ENCODE results near the gene EXOC6B. TPM values are rescaled to one million over a fixed set of nuclear protein-coding genes. Genes with fewer than 3 reads are reported as not detected.

The EXOC6B gene
- total RNA-seq, 4 donors from 2014 or later = 14.6 to 49.6 (median 19.3) TPM

- Histone ChIP-seq H3K36me3 (no peaks in the 10 kb centered on the region), H3K9me3 (no peaks in the 10 kb centered on the region), H3K4me3 (no peak overlapping the region), H3K27ac (no peak overlapping the region), H3K27me3 (no peaks in the 10 kb centered on the region), H3K4me1 (no peaks in the 10 kb centered on the region)
- DNase-seq (no peak), ATAC-seq (no peak)
- in situ Hi-C loops (cut with MboI; ENCODE audit: low sequenced_read_pairs in 4 of 4) = no loop called here
- no peak for TF ChIP-seq CTCF (IDR thresholded peaks at IDR 0.05 in 4 of 5, conservative IDR thresholded peaks at IDR 0.05 in 1 of 5)
- TF ChIP-seq POLR2A (IDR thresholded peaks at IDR 0.05) = no peak
- intact Hi-C loops (cut with DNase I; ENCODE audit: low total_unique reads) = no loop called here
Observed at GRCh38 chr2:72483346-72483745, 342.5 kb downstream of the EXOC6B start.

GRCh38 chr2:72475246-72475645 is 350.6 kb downstream of the EXOC6B start:
- Histone ChIP-seq H3K27ac (no peak overlapping the region), H3K4me1 (no peaks in the 10 kb centered on the region), H3K36me3 (no peaks in the 10 kb centered on the region), H3K4me3 (no peak overlapping the region), H3K9me3 (no peaks in the 10 kb centered on the region), H3K27me3 (no peaks in the 10 kb centered on the region)
- ATAC-seq (no peak), DNase-seq (no peak)
- in situ Hi-C loops (cut with MboI; ENCODE audit: low sequenced_read_pairs in 4 of 4) = no loop called here
- intact Hi-C loops (cut with DNase I; ENCODE audit: low total_unique reads) = no loop called here
- TF ChIP-seq POLR2A (IDR thresholded peaks at IDR 0.05) = no peak
- no peak for TF ChIP-seq CTCF (IDR thresholded peaks at IDR 0.05 in 4 of 5, conservative IDR thresholded peaks at IDR 0.05 in 1 of 5)

- Histone ChIP-seq H3K4me1 (no peaks in the 10 kb centered on the region), H3K27me3 (no peaks in the 10 kb centered on the region), H3K36me3 (peaks cover 5% of the 10 kb centered on the region in 2 donors), H3K4me3 (no peak overlapping the region), H3K9me3 (no peaks in the 10 kb centered on the region), H3K27ac (no peak overlapping the region)
- TF ChIP-seq CTCF (IDR thresholded peaks at IDR 0.05 in 4 of 5, conservative IDR thresholded peaks at IDR 0.05 in 1 of 5) (no peak), POLR2A (IDR thresholded peaks at IDR 0.05) (no peak)
- no peak for ATAC-seq
- intact Hi-C loops (cut with DNase I; ENCODE audit: low total_unique reads) (no loop called here), in situ Hi-C loops (cut with MboI; ENCODE audit: low sequenced_read_pairs in 4 of 4) (no loop called here)
- no peak for DNase-seq
Observed at GRCh38 chr2:72457801-72458516, 367.9 kb downstream of the EXOC6B start.

- ATAC-seq (no peak), DNase-seq (no peak)
- Histone ChIP-seq H3K9me3 (no peaks in the 10 kb centered on the region), H3K4me3 (no peak overlapping the region), H3K36me3 (no peaks in the 10 kb centered on the region), H3K27me3 (no peaks in the 10 kb centered on the region), H3K4me1 (no peaks in the 10 kb centered on the region), H3K27ac (no peak overlapping the region)
- intact Hi-C loops (cut with DNase I; ENCODE audit: low total_unique reads) (no loop called here), in situ Hi-C loops (cut with MboI; ENCODE audit: low sequenced_read_pairs in 4 of 4) (no loop called here)
- TF ChIP-seq POLR2A (IDR thresholded peaks at IDR 0.05) = no peak
- TF ChIP-seq CTCF (IDR thresholded peaks at IDR 0.05 in 4 of 5, conservative IDR thresholded peaks at IDR 0.05 in 1 of 5) = no peak
Observed at GRCh38 chr2:72454189-72454588, 371.6 kb downstream of the EXOC6B start.

- Histone ChIP-seq H3K4me1 (no peaks in the 10 kb centered on the region), H3K27ac (no peak overlapping the region), H3K36me3 (no peaks in the 10 kb centered on the region), H3K9me3 (no peaks in the 10 kb centered on the region), H3K4me3 (no peak overlapping the region), H3K27me3 (no peaks in the 10 kb centered on the region)
- TF ChIP-seq POLR2A (IDR thresholded peaks at IDR 0.05) (no peak), CTCF (IDR thresholded peaks at IDR 0.05 in 4 of 5, conservative IDR thresholded peaks at IDR 0.05 in 1 of 5) (no peak)
- no peak for DNase-seq
- no peak for ATAC-seq
- intact Hi-C loops (cut with DNase I; ENCODE audit: low total_unique reads) = no loop called here
- in situ Hi-C loops (cut with MboI; ENCODE audit: low sequenced_read_pairs in 4 of 4) = no loop called here
Observed at GRCh38 chr2:72442270-72442669, 383.6 kb downstream of the EXOC6B start.

Measured in gastrocnemius medialis (tissue), 4 donors.